ENCODE results near the gene PAK4. TPM values are rescaled to one million over a fixed set of nuclear protein-coding genes. Genes with fewer than 3 reads are reported as not detected.

The PAK4 gene
- total RNA-seq, 1 experiment from 2014 or later: 63.1 TPM

GRCh38 chr19:39192846-39193245, 67.3 kb downstream of the PAK4 start:
- Histone ChIP-seq H3K79me2 (ENCODE audit: insufficient read depth, low read length) (no peaks in the 10 kb centered on the region), H4K5ac (ENCODE audit: insufficient read length, low read depth, low read length) (no peak overlapping the region), H2BK15ac (ENCODE audit: low read depth, low read length) (no peak overlapping the region), H3K4me2 (ENCODE audit: insufficient read depth, insufficient read length, low read length) (no peak overlapping the region), H2BK5ac (ENCODE audit: insufficient read length, low read length) (no peak overlapping the region), H3K23ac (ENCODE audit: insufficient read length, low read depth, low read length) (no peak overlapping the region), H3K14ac (ENCODE audit: insufficient read depth, low read length) (no peak overlapping the region), H2BK20ac (ENCODE audit: low read depth, low read length, poor library complexity, severe bottlenecking) (no peak overlapping the region), H3K56ac (ENCODE audit: insufficient read length, low read depth, low read length) (no peak overlapping the region), H2AK5ac (ENCODE audit: insufficient read length, low read length) (no peak overlapping the region), H4K20me1 (ENCODE audit: control insufficient read depth, insufficient read depth, insufficient read length) (no peaks in the 10 kb centered on the region), H4K8ac (replicated peaks; ENCODE audit: insufficient read length, low read depth, low read length) (no peak overlapping the region), H3K79me1 (ENCODE audit: insufficient read depth, low read depth, low read length, poor library complexity, severe bottlenecking) (no peaks in the 10 kb centered on the region), H3K4ac (ENCODE audit: low read depth, low read length) (no peak overlapping the region), H2AFZ (ENCODE audit: low read length) (no peak overlapping the region), H3K9ac (ENCODE audit: extremely low read depth, insufficient read length, low read length) (no peak overlapping the region), H2BK12ac (ENCODE audit: insufficient read length, low read depth, low read length) (no peak overlapping the region), H3K27me3 (ENCODE audit: insufficient read depth, low read length) (peaks cover 4% of the 10 kb centered on the region; the same call in 1 of the 2 replicates), H4K91ac (ENCODE audit: insufficient read length, low read depth, low read length) (no peak overlapping the region), H3K23me2 (ENCODE audit: insufficient read length, low read depth, low read length, poor library complexity, severe bottlenecking) (peaks cover 7% of the 10 kb centered on the region), H3K18ac (ENCODE audit: insufficient read length, low read depth, low read length) (no peak overlapping the region), H3T11ph (ENCODE audit: low read length) (no peak overlapping the region), H3K4me1 (ENCODE audit: insufficient read depth, low read length) (no peaks in the 10 kb centered on the region), H2BK120ac (ENCODE audit: low read depth, low read length, poor library complexity, severe bottlenecking) (no peak overlapping the region), H3K9me3 (ENCODE audit: control insufficient read depth, low read depth, low read length) (no peaks in the 10 kb centered on the region), H3K27ac (ENCODE audit: insufficient read length, low read depth, low read length) (no peak overlapping the region)
- peaks cover 49% of the 10 kb centered on the region for H3K27me3 Mint-ChIP-seq (ENCODE audit: low read depth)
- no peak overlapping the region for H3K27ac Mint-ChIP-seq
- H3K4me1 Mint-ChIP-seq: peaks cover 11 to 38% of the 10 kb centered on the region in 2 experiments
- no peak for DNase-seq
- H3K36me3 Mint-ChIP-seq (ENCODE audit: insufficient read depth in 1 of 3, low read depth in 3 of 3): no peaks in the 10 kb centered on the region
- H3K9me3 Mint-ChIP-seq: no peaks in the 10 kb centered on the region; a peak in 1 of 5 replicates
- no CpG with 5 or more reads among the region's 2 CpGs for WGBS (ENCODE audit: extremely low coverage, insufficient read length, low lambda C conversion rate)
- TF ChIP-seq CTCF (conservative IDR thresholded peaks at IDR 0.05): no peak
- no peak overlapping the region for H3K4me3 Mint-ChIP-seq

All from H9 (cell line).